K562 treated with DMSO at 1 percent for 24 hours (cell line): ENCODE data around the gene TSPAN3. TPM values are rescaled to one million over a fixed set of nuclear protein-coding genes. Genes with fewer than 3 reads are reported as not detected.

Experiments
- total RNA-seq: library from RNA; unstranded; fragments of 300-600 nt; gene quantifications from 2 replicates; pipeline ENCODE4 v1.2.3, GENCODE V29; 2022; ENCODE audit warnings: low read depth; ENCODE audit not compliant: insufficient read depth

The TSPAN3 gene
- total RNA-seq = 123 and 124 TPM in 2 replicates

GRCh38 chr15:77070495-77071304 lies at the start of gene TSPAN3:
Gene TSPAN3 (minus strand): TSS chr15:77071109. CDS start chr15:77070954, 155 bp downstream.

GRCh38 chr15:76994971-76995945 lies 75.7 kb downstream of the TSPAN3 start, which contains the start of gene PSTPIP1:
Gene PSTPIP1 (plus strand): TSS chr15:76995126. CDS start chr15:76995574, 448 bp downstream.

Other genes with a start within 250 kb of the TSPAN3 start
- 4.6 and 5.3 TPM in 2 replicates for gene SCAPER, start 165.8 kb downstream of the TSPAN3 start, total RNA-seq
- 17.1 and 18.2 TPM in 2 replicates for gene RCN2, start 139.4 kb downstream of the TSPAN3 start, total RNA-seq
- not detected in 2 replicates for gene PSTPIP1, start 76.0 kb downstream of the TSPAN3 start, total RNA-seq